Stimulated activated CD4-positive, alpha-beta T cell treated with anti-CD3 and anti-CD28 coated beads, Interleukin-1b, Interleukin-23, amount 100 ng/mL, for 24 hours (primary cell): ENCODE results near the gene TFCP2.
A peak's percentile ranks its signal among the peaks of the same experiment; 100 is the strongest.
"Not testable (repeated sequence)": the region's sequence is repeated elsewhere in the genome, so short reads cannot be mapped to it uniquely, and the experiment has no call there.

ENCODE experiments used
- DNase-seq, 4 experiments: peaks; one replicate each; pipeline ENCODE4 v3.0.0-alpha.2; 2020; ENCODE audit warnings: low read depth in 4 of 4, low spot score in 1 of 4

Gene TFCP2

GRCh38 chr12:51172515-51173431 lies at the start of gene TFCP2:
Gene TFCP2 (minus strand): TSS chr12:51173135. CDS start chr12:51172422, 713 bp downstream.
- DNase-seq = peak; percentile 80 to 90 (median 85)

- DNase-seq = no peak
Observed at GRCh38 chr12:51222461-51222860, 49.5 kb upstream of the TFCP2 start.

DNA sequence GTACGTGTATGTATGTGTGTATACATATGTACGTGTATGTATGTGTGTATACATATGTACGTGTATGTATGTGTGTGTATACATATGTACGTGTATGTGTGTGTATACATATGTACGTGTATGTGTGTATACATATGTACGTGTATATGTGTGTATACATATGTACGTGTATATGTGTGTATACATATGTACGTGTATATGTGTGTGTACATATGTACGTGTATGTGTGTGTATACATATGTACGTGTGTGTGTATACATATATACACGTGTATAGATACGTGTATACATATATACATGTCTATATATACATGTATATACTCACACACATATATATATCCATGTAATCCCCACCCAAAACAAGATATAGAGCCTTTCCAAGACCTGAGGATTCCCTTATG lies 46.9 kb upstream of the TFCP2 start:
- not testable (repeated sequence) for DNase-seq

GRCh38 chr12:51219322-51219721 lies 46.4 kb upstream of the TFCP2 start:
- no peak for DNase-seq

- DNase-seq = no peak
Observed at GRCh38 chr12:51218607-51219161, 45.7 kb upstream of the TFCP2 start.

DNA sequence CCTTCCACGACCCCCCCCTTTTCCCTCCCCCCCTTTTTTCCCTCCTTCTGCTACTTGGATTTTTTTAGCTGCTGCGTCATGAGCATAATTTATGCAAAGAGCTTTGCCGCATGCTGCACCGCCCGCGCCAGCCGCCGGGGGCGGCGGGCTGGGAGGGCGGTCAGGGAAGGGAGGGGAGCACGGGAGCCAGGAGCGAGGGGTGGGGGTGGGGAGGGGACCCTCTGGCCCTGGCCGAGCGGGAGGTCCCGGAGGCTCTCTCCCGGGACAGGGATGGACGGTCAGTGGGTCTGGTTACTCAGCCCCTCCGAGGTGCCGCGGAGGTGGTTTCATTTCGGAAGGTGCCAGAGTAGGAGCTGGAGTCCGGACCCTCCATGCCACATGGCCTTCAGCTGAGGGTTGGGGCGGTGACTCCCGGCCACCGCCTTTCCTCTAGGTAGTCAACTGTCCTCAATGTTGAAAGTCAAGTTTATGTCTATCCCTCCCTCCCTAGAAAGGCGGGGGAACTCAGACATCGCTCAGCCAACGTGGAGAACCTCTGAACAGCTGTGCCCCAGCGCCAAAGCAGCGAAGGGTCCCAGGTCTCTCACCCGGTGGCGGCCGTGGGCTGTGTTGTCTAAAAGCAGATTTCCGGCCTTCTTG lies 45.2 kb upstream of the TFCP2 start, which contains the start of gene POU6F1:
Gene POU6F1 (minus strand): TSS at position 95 of the 639 bp plus-strand sequence. CDS start 11,226 bp downstream, outside the sequence.
- DNase-seq = peak in 2 of 4 experiments; percentile 45

DNA sequence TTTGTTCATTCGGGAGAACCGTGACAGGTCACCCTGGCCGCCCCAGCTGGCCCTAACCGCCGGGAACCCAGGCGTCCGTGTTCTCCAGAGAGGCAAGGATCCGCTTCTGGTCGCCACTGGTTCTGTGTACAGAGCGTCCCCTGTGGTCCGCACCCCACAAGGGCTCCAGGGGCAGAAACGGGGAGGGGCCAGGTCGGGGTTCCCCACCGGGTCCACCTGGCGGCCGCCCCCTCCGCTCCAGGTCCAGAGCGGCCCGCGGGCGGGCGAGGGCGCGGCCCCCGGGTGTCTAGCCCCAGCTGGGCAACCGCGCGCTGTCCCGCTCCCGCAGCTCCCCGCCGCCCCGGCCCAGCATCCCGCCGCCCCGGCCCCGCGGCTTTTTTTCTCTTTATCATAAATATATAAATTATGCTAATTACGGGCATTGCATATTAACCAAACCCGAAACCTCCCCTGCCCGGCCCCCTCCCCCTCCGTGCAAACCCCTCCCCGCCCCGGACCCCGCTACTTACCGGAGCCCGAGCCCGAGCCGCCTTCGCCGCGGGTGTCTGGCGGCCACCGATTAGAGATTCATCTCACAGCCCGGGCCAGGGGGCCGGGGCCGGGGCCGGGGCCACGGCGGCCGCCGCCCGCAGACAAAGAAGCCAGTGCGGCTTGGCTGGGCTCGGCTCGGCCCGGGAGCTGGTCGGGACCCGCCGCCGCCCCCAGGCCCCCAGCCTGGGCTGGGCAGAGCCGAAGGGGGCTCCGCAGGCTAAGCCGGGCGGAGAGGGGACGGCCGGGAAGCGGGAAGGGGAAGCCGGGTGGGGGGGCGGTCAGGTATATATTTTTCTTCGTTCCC lies 44.4 kb upstream of the TFCP2 start:
- DNase-seq = peak in 2 of 4 experiments; percentile 14 to 29

- no peak for DNase-seq
Observed at GRCh38 chr12:51216642-51217041, 43.7 kb upstream of the TFCP2 start.

GRCh38 chr12:51214895-51215294 lies 42.0 kb upstream of the TFCP2 start:
- DNase-seq = no peak

- DNase-seq = no peak
Observed at GRCh38 chr12:51210690-51211395, 37.9 kb upstream of the TFCP2 start.

- DNase-seq = no peak
Observed at GRCh38 chr12:51209259-51209658, 36.3 kb upstream of the TFCP2 start.

GRCh38 chr12:51208016-51208660 lies 35.2 kb upstream of the TFCP2 start:
- no peak for DNase-seq

DNA sequence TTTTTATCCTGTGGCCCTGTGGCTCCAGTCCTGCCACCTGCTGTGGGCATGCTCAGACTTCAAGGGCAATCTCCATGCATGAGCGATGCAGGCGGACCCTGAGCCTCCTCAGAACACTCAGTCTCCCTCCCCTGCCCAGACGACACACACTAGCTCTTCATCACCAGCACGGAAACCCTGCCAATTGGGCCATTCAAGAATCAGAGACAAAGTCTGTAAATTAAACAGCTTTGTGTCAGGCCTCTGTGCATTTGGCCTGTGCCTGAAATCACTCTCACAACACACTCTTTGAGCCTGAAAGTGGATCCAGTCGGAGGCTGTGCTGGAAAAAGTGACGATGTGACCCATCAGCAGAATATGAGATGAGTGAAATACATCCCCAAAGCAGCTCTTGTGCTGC lies 32.4 kb upstream of the TFCP2 start:
- DNase-seq = no peak

GRCh38 chr12:51202718-51203117 lies 29.8 kb upstream of the TFCP2 start:
- no peak for DNase-seq

DNA sequence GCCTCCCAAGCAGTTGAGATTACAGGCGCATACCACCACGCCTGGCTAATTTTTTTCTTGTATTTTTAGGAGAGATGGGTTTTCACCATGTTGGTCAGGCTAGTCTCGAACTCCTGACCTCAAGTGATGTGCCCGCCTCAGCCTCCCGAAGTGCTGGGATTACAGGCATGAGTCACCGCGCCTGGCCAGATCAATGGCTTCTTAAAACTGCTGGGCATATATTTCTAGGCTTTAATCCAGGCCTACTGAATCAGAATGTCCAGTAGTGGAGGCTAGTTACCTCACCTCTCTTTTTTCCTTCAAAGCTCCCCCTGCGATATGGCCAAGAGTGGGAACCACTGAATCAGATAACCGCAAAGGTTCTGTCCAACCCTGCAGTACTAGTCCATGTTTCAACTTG lies 27.9 kb upstream of the TFCP2 start:
- DNase-seq = no peak

DNA sequence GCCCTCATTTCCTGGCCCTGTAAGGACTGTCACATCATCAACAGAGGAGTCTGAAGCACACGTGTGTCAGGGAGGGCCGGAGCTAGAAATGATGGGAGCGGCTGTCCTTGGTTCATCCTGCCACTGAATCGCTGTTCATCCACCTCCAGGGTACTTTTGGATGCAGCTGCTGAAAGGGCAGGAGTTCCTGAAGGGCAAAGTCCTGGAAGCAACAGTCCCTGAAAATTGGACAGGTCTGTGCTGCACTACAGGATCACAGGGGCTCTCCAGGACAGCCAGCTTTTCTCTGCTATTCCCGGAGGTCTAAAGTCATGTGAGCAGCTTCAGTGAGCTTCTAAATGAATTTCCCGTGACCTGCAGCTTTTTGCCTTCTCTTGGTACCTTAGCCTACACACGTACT lies 27.2 kb upstream of the TFCP2 start:
- DNase-seq = no peak

GRCh38 chr12:51199366-51199945 lies 26.5 kb upstream of the TFCP2 start:
- no peak for DNase-seq

GRCh38 chr12:51198568-51199365 lies 25.8 kb upstream of the TFCP2 start:
- no peak for DNase-seq
